Transverse colon (tissue), 4 donors: Measurements from ENCODE around the gene SAXO1.

ENCODE experiments used
- EP300 ChIP-seq: sonication (generic); formaldehyde crosslinking; IDR thresholded peaks from one replicate; pipeline ENCODE4 v1.6.1; 2017; ENCODE audit warnings: antibody characterized with exemption, low read depth
- POLR2AphosphoS5 ChIP-seq, 3 donors: sonication (generic); formaldehyde crosslinking; IDR thresholded peaks; one replicate each; pipeline ENCODE4 v1.6.1; 2016; ENCODE audit warnings: antibody characterized with exemption in 3 of 3
- TF ChIP-seq, protein P1 (sequence below), 5 experiments: fragments of 200-600 bp in 3 of 5; fragments of 450-650 bp in 2 of 5; sonication (generic) in 3 of 5; IDR thresholded peaks; 1 replicate in 2 of 5; 2 replicates in 3 of 5; pipeline ENCODE4 v1.5.1; 2016 to 2017; ENCODE audit warnings: antibody characterized with exemption in 5 of 5, inconsistent platforms in 3 of 5, mild to moderate bottlenecking in 2 of 5, moderate library complexity in 1 of 5

DNA sequence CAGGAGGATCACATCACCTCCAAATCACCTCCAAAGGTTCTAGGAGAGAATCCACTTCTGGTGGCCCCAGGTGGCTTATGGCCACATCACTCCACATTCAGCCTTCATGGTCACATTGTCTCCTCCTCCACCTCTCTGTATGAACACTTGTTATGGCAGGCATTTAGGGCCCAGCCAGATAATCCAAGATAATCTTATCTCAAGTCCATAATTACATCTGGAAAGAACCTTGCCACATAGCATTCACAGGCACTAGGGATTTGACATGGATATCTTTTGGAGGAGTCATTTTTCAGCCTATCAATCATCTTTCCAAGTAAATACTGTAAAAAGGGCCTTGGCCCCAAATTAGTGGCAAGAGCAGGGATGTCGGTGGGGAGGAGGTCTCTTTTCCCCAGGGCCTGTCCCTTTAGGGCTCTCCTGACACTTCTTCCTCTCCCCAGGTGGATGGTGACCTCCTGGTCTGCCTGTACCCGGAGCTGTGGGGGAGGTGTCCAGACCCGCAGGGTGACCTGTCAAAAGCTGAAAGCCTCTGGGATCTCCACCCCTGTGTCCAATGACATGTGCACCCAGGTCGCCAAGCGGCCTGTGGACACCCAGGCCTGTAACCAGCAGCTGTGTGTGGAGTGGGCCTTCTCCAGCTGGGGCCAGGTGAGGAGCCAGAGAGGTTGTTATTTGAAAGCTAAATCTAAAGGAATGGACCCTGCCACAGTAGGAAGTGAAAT lies 140.9 kb downstream of the SAXO1 start:
- TF ChIP-seq, protein P1, sequence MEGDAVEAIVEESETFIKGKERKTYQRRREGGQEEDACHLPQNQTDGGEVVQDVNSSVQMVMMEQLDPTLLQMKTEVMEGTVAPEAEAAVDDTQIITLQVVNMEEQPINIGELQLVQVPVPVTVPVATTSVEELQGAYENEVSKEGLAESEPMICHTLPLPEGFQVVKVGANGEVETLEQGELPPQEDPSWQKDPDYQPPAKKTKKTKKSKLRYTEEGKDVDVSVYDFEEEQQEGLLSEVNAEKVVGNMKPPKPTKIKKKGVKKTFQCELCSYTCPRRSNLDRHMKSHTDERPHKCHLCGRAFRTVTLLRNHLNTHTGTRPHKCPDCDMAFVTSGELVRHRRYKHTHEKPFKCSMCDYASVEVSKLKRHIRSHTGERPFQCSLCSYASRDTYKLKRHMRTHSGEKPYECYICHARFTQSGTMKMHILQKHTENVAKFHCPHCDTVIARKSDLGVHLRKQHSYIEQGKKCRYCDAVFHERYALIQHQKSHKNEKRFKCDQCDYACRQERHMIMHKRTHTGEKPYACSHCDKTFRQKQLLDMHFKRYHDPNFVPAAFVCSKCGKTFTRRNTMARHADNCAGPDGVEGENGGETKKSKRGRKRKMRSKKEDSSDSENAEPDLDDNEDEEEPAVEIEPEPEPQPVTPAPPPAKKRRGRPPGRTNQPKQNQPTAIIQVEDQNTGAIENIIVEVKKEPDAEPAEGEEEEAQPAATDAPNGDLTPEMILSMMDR (IDR thresholded peaks at IDR 0.05), result no peak
- TF ChIP-seq EP300, result no peak
- no peak for TF ChIP-seq POLR2AphosphoS5 (IDR thresholded peaks at IDR 0.05)
